ENCODE measurements around the gene HOMER1.

The HOMER1 gene

GRCh38 chr5:79513704-79514390 lies at the start of gene HOMER1:
Gene HOMER1, minus strand, starts transcription at chr5:79514134. Its CDS starts 1,360 bp downstream, at chr5:79512774.
- DNase-seq (ENCODE audit: low read depth) = no peak
- TF ChIP-seq CTCF (IDR thresholded peaks at IDR 0.05; ENCODE audit: control insufficient read depth, extremely low read depth, insufficient read depth) = 0 out of 2 replicates have a peak, but pooled peaks have one; percentile 11
- H3K4me3 ChIP-seq (ENCODE audit: low read depth, low read length) = peak within 1 kb of the TSS; percentile 69

GRCh38 chr5:79563247-79563590 lies 49.3 kb upstream of the HOMER1 start:
- no peak for DNase-seq (ENCODE audit: low read depth)
- TF ChIP-seq CTCF (IDR thresholded peaks at IDR 0.05; ENCODE audit: control insufficient read depth, extremely low read depth, insufficient read depth) = no peak

GRCh38 chr5:79562351-79563246 lies 48.7 kb upstream of the HOMER1 start:
- DNase-seq (ENCODE audit: low read depth) = no peak
- TF ChIP-seq CTCF (IDR thresholded peaks at IDR 0.05; ENCODE audit: control insufficient read depth, extremely low read depth, insufficient read depth) = no peak
- no peak overlapping the region for H3K4me3 ChIP-seq (ENCODE audit: low read depth, low read length)

More at GRCh38 chr5:79563247-79563590, 49.3 kb upstream of the HOMER1 start:
- H3K4me3 ChIP-seq (ENCODE audit: low read depth, low read length) = no peak overlapping the region

GRCh38 chr5:79561525-79561893 lies 47.6 kb upstream of the HOMER1 start:
- no peak for TF ChIP-seq CTCF (IDR thresholded peaks at IDR 0.05; ENCODE audit: control insufficient read depth, extremely low read depth, insufficient read depth)
- DNase-seq (ENCODE audit: low read depth) = no peak
- no peak overlapping the region for H3K4me3 ChIP-seq (ENCODE audit: low read depth, low read length)

- no peak for TF ChIP-seq CTCF (IDR thresholded peaks at IDR 0.05; ENCODE audit: control insufficient read depth, extremely low read depth, insufficient read depth)
- no peak overlapping the region for H3K4me3 ChIP-seq (ENCODE audit: low read depth, low read length)
- no peak for DNase-seq (ENCODE audit: low read depth)
These were observed 47.0 kb upstream of the HOMER1 start for GRCh38 chr5:79560771-79561524.

- TF ChIP-seq CTCF (IDR thresholded peaks at IDR 0.05; ENCODE audit: control insufficient read depth, extremely low read depth, insufficient read depth) = no peak
- DNase-seq (ENCODE audit: low read depth) = no peak
- no peak overlapping the region for H3K4me3 ChIP-seq (ENCODE audit: low read depth, low read length)
These were observed 41.5 kb upstream of the HOMER1 start for GRCh38 chr5:79555418-79555817.

Data from LNCaP clone FGC (cell line).